Measurements from ENCODE around the gene FECH.

GRCh38 chr18:57624988-57625387 lies 38.5 kb upstream of the FECH start:
- TF ChIP-seq, protein P1, sequence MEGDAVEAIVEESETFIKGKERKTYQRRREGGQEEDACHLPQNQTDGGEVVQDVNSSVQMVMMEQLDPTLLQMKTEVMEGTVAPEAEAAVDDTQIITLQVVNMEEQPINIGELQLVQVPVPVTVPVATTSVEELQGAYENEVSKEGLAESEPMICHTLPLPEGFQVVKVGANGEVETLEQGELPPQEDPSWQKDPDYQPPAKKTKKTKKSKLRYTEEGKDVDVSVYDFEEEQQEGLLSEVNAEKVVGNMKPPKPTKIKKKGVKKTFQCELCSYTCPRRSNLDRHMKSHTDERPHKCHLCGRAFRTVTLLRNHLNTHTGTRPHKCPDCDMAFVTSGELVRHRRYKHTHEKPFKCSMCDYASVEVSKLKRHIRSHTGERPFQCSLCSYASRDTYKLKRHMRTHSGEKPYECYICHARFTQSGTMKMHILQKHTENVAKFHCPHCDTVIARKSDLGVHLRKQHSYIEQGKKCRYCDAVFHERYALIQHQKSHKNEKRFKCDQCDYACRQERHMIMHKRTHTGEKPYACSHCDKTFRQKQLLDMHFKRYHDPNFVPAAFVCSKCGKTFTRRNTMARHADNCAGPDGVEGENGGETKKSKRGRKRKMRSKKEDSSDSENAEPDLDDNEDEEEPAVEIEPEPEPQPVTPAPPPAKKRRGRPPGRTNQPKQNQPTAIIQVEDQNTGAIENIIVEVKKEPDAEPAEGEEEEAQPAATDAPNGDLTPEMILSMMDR (IDR thresholded peaks at IDR 0.05) = no peak
- TF ChIP-seq POLR2A (IDR thresholded peaks at IDR 0.05) = no peak
